GM18517 (cell line): ENCODE measurements around the gene CCDC12.

Experiments
- ATAC-seq: cut with Tn5 transposase; IDR thresholded peaks from one replicate; pipeline ENCODE4 v1.9.1; 2021; ENCODE audit warnings: mild to moderate bottlenecking, moderate library complexity; ENCODE audit not compliant: unreplicated experiment

Gene CCDC12

GRCh38 chr3:46942481-46943236, 33.9 kb downstream of the CCDC12 start:
- ATAC-seq = no peak

- ATAC-seq = no peak
Observed at GRCh38 chr3:46942076-46942475, 34.5 kb downstream of the CCDC12 start.

- ATAC-seq = no peak
Observed at GRCh38 chr3:46939578-46940445, 36.7 kb downstream of the CCDC12 start.

GRCh38 chr3:46938118-46938517, 38.4 kb downstream of the CCDC12 start:
- no peak for ATAC-seq

GRCh38 chr3:46936733-46937250, 39.8 kb downstream of the CCDC12 start:
- ATAC-seq = no peak

GRCh38 chr3:46935989-46936558, 40.5 kb downstream of the CCDC12 start:
- ATAC-seq = no peak

- ATAC-seq = no peak
Observed at GRCh38 chr3:46935168-46935858, 41.2 kb downstream of the CCDC12 start.

- no peak for ATAC-seq
Observed at GRCh38 chr3:46934498-46935167, 41.9 kb downstream of the CCDC12 start.

GRCh38 chr3:46934072-46934471, 42.5 kb downstream of the CCDC12 start:
- no peak for ATAC-seq

GRCh38 chr3:46933261-46933660, 43.3 kb downstream of the CCDC12 start:
- ATAC-seq = no peak

GRCh38 chr3:46932455-46933225, 43.9 kb downstream of the CCDC12 start:
- ATAC-seq = no peak

- ATAC-seq = no peak
Observed at GRCh38 chr3:46931631-46932331, 44.8 kb downstream of the CCDC12 start.

GRCh38 chr3:46930945-46931403, 45.6 kb downstream of the CCDC12 start:
- no peak for ATAC-seq

GRCh38 chr3:46930166-46930944, 46.2 kb downstream of the CCDC12 start:
- no peak for ATAC-seq

- no peak for ATAC-seq
Observed at GRCh38 chr3:46929324-46929723, 47.2 kb downstream of the CCDC12 start.

- ATAC-seq = no peak
Observed at GRCh38 chr3:46928282-46928681, 48.3 kb downstream of the CCDC12 start.

- no peak for ATAC-seq
Observed at GRCh38 chr3:46927718-46928073, 48.8 kb downstream of the CCDC12 start.
